COLO829 (cell line): Measurements from ENCODE around the gene C16orf54.
"Not testable (repeated sequence)": the region's sequence is repeated elsewhere in the genome, so short reads cannot be mapped to it uniquely, and the experiment has no call there.

ENCODE experiments used
- DNase-seq: peaks from one replicate; pipeline ENCODE4 v3.0.0; 2012; ENCODE audit warnings: low spot score

The C16orf54 gene

GRCh38 chr16:29745853-29746345 lies at the start of gene C16orf54:
C16orf54 (minus strand) TSS chr16:29745990; CDS start chr16:29744951, 1,039 bp downstream.
- DNase-seq = no peak

GRCh38 chr16:29794231-29794710 lies 48.5 kb upstream of the C16orf54 start:
- DNase-seq = no peak

- not testable (repeated sequence) for DNase-seq
Observed at GRCh38 chr16:29793153-29793552, 47.4 kb upstream of the C16orf54 start.

GRCh38 chr16:29791845-29792807 lies 46.3 kb upstream of the C16orf54 start:
- DNase-seq = no peak

- no peak for DNase-seq
Observed at GRCh38 chr16:29790949-29791844, 45.4 kb upstream of the C16orf54 start.

- DNase-seq = peak; percentile 100
Observed at GRCh38 chr16:29790183-29790948, 44.6 kb upstream of the C16orf54 start, which contains the start of gene KIF22. KIF22 (plus strand) TSS chr16:29790751; CDS start chr16:29790760, 9 bp downstream.

- DNase-seq = peak; percentile 21
Observed at GRCh38 chr16:29789775-29790182, 44.0 kb upstream of the C16orf54 start.

GRCh38 chr16:29787155-29787554 lies 41.4 kb upstream of the C16orf54 start:
- DNase-seq = not testable (repeated sequence)

- no peak for DNase-seq
Observed at GRCh38 chr16:29784901-29785500, 39.2 kb upstream of the C16orf54 start.

GRCh38 chr16:29784157-29784556 lies 38.4 kb upstream of the C16orf54 start:
- no peak for DNase-seq

- DNase-seq = not testable (repeated sequence)
Observed at GRCh38 chr16:29783094-29783953, 37.5 kb upstream of the C16orf54 start.

GRCh38 chr16:29779474-29779873 lies 33.7 kb upstream of the C16orf54 start:
- no peak for DNase-seq

- DNase-seq = no peak
Observed at GRCh38 chr16:29777576-29778350, 32.0 kb upstream of the C16orf54 start, which contains the start of gene ZG16. ZG16 (plus strand) TSS chr16:29778256; CDS start chr16:29779267, 1,011 bp downstream.

- no peak for DNase-seq
Observed at GRCh38 chr16:29775742-29776408, 30.1 kb upstream of the C16orf54 start.

- no peak for DNase-seq
Observed at GRCh38 chr16:29774730-29775129, 28.9 kb upstream of the C16orf54 start.

GRCh38 chr16:29772330-29772729 lies 26.5 kb upstream of the C16orf54 start:
- DNase-seq = not testable (repeated sequence)

- no peak for DNase-seq
Observed at GRCh38 chr16:29770250-29770929, 24.6 kb upstream of the C16orf54 start.

- no peak for DNase-seq
Observed at GRCh38 chr16:29769507-29769906, 23.7 kb upstream of the C16orf54 start.
